Esophagus muscularis mucosa (tissue), 4 donors: ENCODE measurements around the gene CCDC148.

Source experiments
- EP300 ChIP-seq: sonication (generic); formaldehyde crosslinking; IDR thresholded peaks from one replicate; pipeline ENCODE4 v1.6.1; 2017; ENCODE audit warnings: antibody characterized with exemption
- POLR2A ChIP-seq: fragments of 450-650 bp; IDR thresholded peaks from one replicate; pipeline ENCODE4 v1.6.1; 2017; ENCODE audit warnings: antibody characterized with exemption, moderate library complexity, mild to moderate bottlenecking, low read depth
- POLR2AphosphoS5 ChIP-seq, 2 donors: sonication (generic); formaldehyde crosslinking; IDR thresholded peaks; one replicate each; pipeline ENCODE4 v1.6.1; 2017; ENCODE audit warnings: antibody characterized with exemption in 2 of 2
- TF ChIP-seq, protein P1 (sequence below), 3 experiments: fragments of 200-600 bp in 2 of 3; fragments of 450-650 bp in 1 of 3; sonication (generic) in 2 of 3; IDR thresholded peaks; one replicate each; pipeline ENCODE4 v1.5.1; 2017 to 2019; ENCODE audit warnings: antibody characterized with exemption in 3 of 3, mild to moderate bottlenecking in 2 of 3, moderate library complexity in 1 of 3

DNA sequence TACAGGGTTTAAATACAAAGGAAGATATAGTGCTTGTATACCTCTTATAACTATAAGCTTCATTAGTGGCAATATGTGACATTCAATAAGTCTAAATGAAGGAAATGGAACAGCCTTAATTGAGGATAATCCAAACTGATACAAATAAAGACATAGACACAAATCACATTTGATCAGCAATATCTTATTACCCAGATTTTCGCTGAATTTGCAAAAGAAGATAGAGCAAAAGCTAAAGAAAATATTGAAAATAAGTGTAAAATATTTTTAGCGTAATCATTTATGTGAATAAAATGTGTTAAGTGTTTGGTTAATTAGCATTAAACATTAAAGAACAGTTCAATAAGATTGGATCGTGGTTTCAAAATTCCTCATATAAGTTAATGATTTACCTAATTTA is 51.2 kb downstream of the CCDC148 start:
- TF ChIP-seq, protein P1, sequence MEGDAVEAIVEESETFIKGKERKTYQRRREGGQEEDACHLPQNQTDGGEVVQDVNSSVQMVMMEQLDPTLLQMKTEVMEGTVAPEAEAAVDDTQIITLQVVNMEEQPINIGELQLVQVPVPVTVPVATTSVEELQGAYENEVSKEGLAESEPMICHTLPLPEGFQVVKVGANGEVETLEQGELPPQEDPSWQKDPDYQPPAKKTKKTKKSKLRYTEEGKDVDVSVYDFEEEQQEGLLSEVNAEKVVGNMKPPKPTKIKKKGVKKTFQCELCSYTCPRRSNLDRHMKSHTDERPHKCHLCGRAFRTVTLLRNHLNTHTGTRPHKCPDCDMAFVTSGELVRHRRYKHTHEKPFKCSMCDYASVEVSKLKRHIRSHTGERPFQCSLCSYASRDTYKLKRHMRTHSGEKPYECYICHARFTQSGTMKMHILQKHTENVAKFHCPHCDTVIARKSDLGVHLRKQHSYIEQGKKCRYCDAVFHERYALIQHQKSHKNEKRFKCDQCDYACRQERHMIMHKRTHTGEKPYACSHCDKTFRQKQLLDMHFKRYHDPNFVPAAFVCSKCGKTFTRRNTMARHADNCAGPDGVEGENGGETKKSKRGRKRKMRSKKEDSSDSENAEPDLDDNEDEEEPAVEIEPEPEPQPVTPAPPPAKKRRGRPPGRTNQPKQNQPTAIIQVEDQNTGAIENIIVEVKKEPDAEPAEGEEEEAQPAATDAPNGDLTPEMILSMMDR (IDR thresholded peaks at IDR 0.05), result no peak
- TF ChIP-seq POLR2A (no peak), EP300 (no peak), POLR2AphosphoS5 (IDR thresholded peaks at IDR 0.05) (no peak)
